ENCODE data around the gene C12orf60. TPM values are rescaled to one million over a fixed set of nuclear protein-coding genes. Genes with fewer than 3 reads are reported as not detected.

Gene C12orf60
- total RNA-seq, 2 donors from 2014 or later, result 0.27 TPM; not detected in 1

DNA sequence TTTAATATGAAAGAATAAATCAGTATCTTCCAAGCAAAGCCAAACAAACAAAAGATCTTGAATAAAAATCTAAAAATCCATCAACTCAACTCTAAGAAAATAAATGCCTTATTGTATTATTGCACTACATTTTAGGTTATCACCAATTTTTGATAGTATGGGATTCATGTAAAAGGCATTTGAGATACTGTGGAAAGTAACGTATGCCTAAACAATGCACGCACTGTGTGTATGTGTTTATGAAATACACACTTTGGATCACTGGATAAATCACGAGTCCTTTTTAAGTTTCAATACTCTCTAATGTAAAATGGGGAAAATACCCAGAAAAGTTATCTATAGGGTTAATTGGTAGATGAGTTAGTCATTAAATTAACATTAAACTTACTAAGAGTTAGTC, 17.9 kb upstream of the C12orf60 start:
- no peak for ATAC-seq
- H3K27ac Mint-ChIP-seq, result no peak overlapping the region
- peaks cover 6% of the 10 kb centered on the region for H3K36me3 Mint-ChIP-seq (ENCODE audit: low read depth)
- no peaks in the 10 kb centered on the region for H3K9me3 ChIP-seq (ENCODE audit: control insufficient read depth, low read length, poor library complexity, severe bottlenecking)
- H3K4me1 Mint-ChIP-seq, result peaks cover 1% of the 10 kb centered on the region
- no peaks in the 10 kb centered on the region for H3K27me3 Mint-ChIP-seq
- no peak for DNase-seq
- no peak overlapping the region for H3K4me3 Mint-ChIP-seq

DNA sequence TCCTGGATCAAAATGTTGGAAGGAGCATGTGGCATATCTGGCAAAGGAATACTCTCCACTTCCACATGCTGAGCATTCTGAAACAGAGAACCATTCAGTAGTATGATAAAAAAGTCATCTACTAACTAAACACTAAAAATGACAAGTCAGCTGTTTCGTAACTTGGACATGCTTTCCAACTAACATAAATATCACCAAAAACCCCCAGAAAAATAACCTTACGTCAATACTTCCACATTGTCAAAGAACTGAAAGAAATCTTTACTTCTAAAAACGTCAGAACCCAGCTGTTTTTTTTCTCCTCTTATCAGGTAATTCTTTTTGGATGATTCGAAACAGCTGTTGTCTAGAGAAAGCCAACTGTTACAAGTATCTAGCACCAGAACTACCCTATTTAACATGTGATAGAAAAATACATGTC, 8.4 kb upstream of the C12orf60 start:
- H3K36me3 Mint-ChIP-seq (ENCODE audit: low read depth), result peaks cover 17% of the 10 kb centered on the region
- H3K4me3 Mint-ChIP-seq, result no peak overlapping the region
- H3K27me3 Mint-ChIP-seq, result no peaks in the 10 kb centered on the region
- H3K4me1 Mint-ChIP-seq, result peaks cover 14% of the 10 kb centered on the region
- H3K9me3 ChIP-seq (ENCODE audit: control insufficient read depth, low read length, poor library complexity, severe bottlenecking), result no peaks in the 10 kb centered on the region
- ATAC-seq (no peak), DNase-seq (no peak)
- H3K27ac Mint-ChIP-seq, result peak overlapping the region; percentile 11

GRCh38 chr12:14802247-14802646, 1.2 kb upstream of the C12orf60 start:
- Mint-ChIP-seq H3K4me3 (no peak overlapping the region), H3K36me3 (ENCODE audit: low read depth) (peaks cover 3% of the 10 kb centered on the region)

DNA sequence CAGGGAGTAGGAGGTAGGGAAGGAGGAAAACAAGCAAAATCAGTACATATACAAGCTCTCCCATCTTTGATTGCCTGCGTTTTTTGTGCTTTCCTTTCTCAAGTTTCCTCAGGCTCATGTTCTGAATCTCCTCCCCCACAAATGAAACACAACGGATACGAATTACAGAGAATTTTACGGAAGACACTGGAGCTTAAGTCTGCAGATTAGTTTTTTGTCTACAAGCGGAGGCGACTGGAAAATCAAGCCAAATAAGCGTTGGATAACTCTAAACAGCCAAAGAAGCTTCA, 804 bp upstream of the C12orf60 start:
- Mint-ChIP-seq H3K4me1 (peaks cover 18% of the 10 kb centered on the region), H3K4me3 (no peak overlapping the region), H3K27me3 (no peaks in the 10 kb centered on the region), H3K27ac (no peak overlapping the region), H3K36me3 (ENCODE audit: low read depth) (peaks cover 3% of the 10 kb centered on the region)
- no peaks in the 10 kb centered on the region for H3K9me3 ChIP-seq (ENCODE audit: control insufficient read depth, low read length, poor library complexity, severe bottlenecking)
- DNase-seq (no peak), ATAC-seq (no peak)

More at GRCh38 chr12:14802247-14802646, 1.2 kb upstream of the C12orf60 start:
- DNase-seq (no peak), ATAC-seq (no peak)
- Mint-ChIP-seq H3K27me3 (no peaks in the 10 kb centered on the region), H3K4me1 (peaks cover 21% of the 10 kb centered on the region), H3K27ac (no peak overlapping the region)
- no peaks in the 10 kb centered on the region for H3K9me3 ChIP-seq (ENCODE audit: control insufficient read depth, low read length, poor library complexity, severe bottlenecking)

GRCh38 chr12:14803830-14804160, 325 bp downstream of the C12orf60 start:
- no peaks in the 10 kb centered on the region for H3K27me3 Mint-ChIP-seq
- ATAC-seq, result peak; percentile 15

DNA sequence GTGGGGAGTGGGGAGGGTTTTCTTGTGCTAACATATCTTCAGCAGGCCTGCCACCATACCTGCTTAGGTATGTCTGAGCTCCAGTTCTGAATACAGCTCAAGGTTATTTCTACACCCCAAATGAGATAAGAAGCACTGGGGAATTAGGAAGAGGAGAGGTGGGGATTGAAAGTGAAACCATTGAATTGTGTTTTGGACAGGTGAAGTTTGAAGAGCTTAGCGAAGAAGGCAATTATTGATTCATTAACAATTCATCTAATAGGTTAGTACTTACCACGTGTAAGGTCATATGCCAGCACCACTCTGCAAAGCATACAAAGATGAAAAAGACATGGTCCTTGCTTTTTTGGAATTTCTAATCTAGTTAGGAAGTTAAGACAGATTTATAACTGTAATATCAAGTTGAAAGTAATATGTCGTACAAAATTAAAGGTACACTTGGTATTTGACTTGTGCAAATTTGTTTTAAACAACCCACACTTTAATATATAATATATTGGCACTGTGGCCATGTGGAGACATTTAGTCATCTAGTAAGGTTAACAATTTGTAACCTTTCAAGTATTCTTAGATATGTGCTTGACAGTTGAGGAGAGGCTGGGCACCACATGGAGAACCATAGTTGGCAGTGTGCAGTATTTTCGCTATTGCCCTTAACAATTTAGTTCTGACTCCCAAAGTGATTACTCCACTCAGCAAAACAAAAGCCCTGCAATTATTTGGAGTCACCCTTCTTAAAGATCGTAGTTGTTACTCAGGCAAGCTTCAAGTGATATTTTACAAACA, 6.9 kb downstream of the C12orf60 start:
- H3K9me3 ChIP-seq (ENCODE audit: control insufficient read depth, low read length, poor library complexity, severe bottlenecking), result no peaks in the 10 kb centered on the region
- ATAC-seq (no peak), DNase-seq (no peak)
- Mint-ChIP-seq H3K27me3 (peaks cover 5% of the 10 kb centered on the region), H3K4me3 (no peak overlapping the region), H3K27ac (no peak overlapping the region), H3K36me3 (ENCODE audit: low read depth) (no peaks in the 10 kb centered on the region), H3K4me1 (peaks cover 6% of the 10 kb centered on the region)

More at GRCh38 chr12:14803830-14804160, 325 bp downstream of the C12orf60 start:
- H3K27ac Mint-ChIP-seq, result no peak overlapping the region
- peaks cover 18% of the 10 kb centered on the region for H3K4me1 Mint-ChIP-seq
- no peak for DNase-seq
- H3K36me3 Mint-ChIP-seq (ENCODE audit: low read depth), result peaks cover 3% of the 10 kb centered on the region
- no peaks in the 10 kb centered on the region for H3K9me3 ChIP-seq (ENCODE audit: control insufficient read depth, low read length, poor library complexity, severe bottlenecking)
- no peak overlapping the region for H3K4me3 Mint-ChIP-seq

- ATAC-seq, result no peak
- no peak overlapping the region for H3K27ac Mint-ChIP-seq
- no peak for DNase-seq
- H3K4me1 Mint-ChIP-seq, result peaks cover 6% of the 10 kb centered on the region
- H3K4me3 Mint-ChIP-seq, result no peak overlapping the region
- peaks cover 5% of the 10 kb centered on the region for H3K27me3 Mint-ChIP-seq
- H3K9me3 ChIP-seq (ENCODE audit: control insufficient read depth, low read length, poor library complexity, severe bottlenecking), result no peaks in the 10 kb centered on the region
- H3K36me3 Mint-ChIP-seq (ENCODE audit: low read depth), result no peaks in the 10 kb centered on the region
These were observed 7.5 kb downstream of the C12orf60 start for GRCh38 chr12:14810953-14811483.

DNA sequence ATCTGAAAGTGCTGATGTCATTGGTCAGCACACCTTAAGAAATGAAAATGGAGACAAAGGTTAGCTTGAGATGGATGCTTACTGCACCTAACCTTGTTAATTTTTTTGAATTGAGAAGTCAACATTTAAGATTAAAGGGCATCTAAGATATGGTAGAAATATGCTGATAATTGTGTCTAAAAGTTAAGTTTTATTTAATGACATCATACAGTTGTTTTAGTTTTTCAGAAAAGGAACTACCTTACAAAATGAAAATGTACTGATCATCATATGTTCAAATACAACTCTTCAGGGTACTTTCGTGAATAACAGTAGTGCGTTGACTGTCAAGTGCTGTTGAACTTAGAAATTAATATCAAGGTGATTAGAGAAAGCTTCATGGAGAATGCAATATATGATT, 8.0 kb downstream of the C12orf60 start:
- Mint-ChIP-seq H3K27me3 (peaks cover 5% of the 10 kb centered on the region), H3K36me3 (ENCODE audit: low read depth) (no peaks in the 10 kb centered on the region), H3K4me1 (peaks cover 6% of the 10 kb centered on the region), H3K4me3 (no peak overlapping the region), H3K27ac (no peak overlapping the region)
- DNase-seq, result no peak
- no peak for ATAC-seq
- no peaks in the 10 kb centered on the region for H3K9me3 ChIP-seq (ENCODE audit: control insufficient read depth, low read length, poor library complexity, severe bottlenecking)

- ATAC-seq (no peak), DNase-seq (no peak)
- Mint-ChIP-seq H3K27ac (no peak within 1 kb of the TSS), H3K4me1 (peaks cover 8% of the 10 kb centered on the region), H3K4me3 (no peak within 1 kb of the TSS), H3K27me3 (peaks cover 5% of the 10 kb centered on the region), H3K36me3 (ENCODE audit: low read depth) (no peaks in the 10 kb centered on the region)
- no peaks in the 10 kb centered on the region for H3K9me3 ChIP-seq (ENCODE audit: control insufficient read depth, low read length, poor library complexity, severe bottlenecking)
These were observed 10.5 kb downstream of the C12orf60 start, which contains the start of gene SMCO3 for GRCh38 chr12:14814014-14814413. Gene SMCO3, minus strand, starts transcription at chr12:14814182. Its CDS starts 7,502 bp downstream, at chr12:14806680.

GRCh38 chr12:14824012-14824634, 20.7 kb downstream of the C12orf60 start:
- H3K36me3 Mint-ChIP-seq (ENCODE audit: low read depth), result no peaks in the 10 kb centered on the region
- DNase-seq (no peak), ATAC-seq (no peak)
- peaks cover 4% of the 10 kb centered on the region for H3K27me3 Mint-ChIP-seq
- no peak overlapping the region for H3K4me3 Mint-ChIP-seq
- H3K27ac Mint-ChIP-seq, result no peak overlapping the region
- H3K4me1 Mint-ChIP-seq, result no peaks in the 10 kb centered on the region
- no peaks in the 10 kb centered on the region for H3K9me3 ChIP-seq (ENCODE audit: control insufficient read depth, low read length, poor library complexity, severe bottlenecking)

GRCh38 chr12:14825256-14825655, 21.8 kb downstream of the C12orf60 start:
- Mint-ChIP-seq H3K4me1 (no peaks in the 10 kb centered on the region), H3K36me3 (ENCODE audit: low read depth) (no peaks in the 10 kb centered on the region), H3K27me3 (peaks cover 4% of the 10 kb centered on the region), H3K27ac (no peak overlapping the region), H3K4me3 (no peak overlapping the region)
- ATAC-seq (no peak), DNase-seq (no peak)
- H3K9me3 ChIP-seq (ENCODE audit: control insufficient read depth, low read length, poor library complexity, severe bottlenecking), result no peaks in the 10 kb centered on the region

- H3K9me3 ChIP-seq (ENCODE audit: control insufficient read depth, low read length, poor library complexity, severe bottlenecking), result no peaks in the 10 kb centered on the region
- ATAC-seq, result no peak
- DNase-seq, result no peak
- Mint-ChIP-seq H3K4me1 (no peaks in the 10 kb centered on the region), H3K4me3 (no peak overlapping the region), H3K27me3 (peaks cover 1% of the 10 kb centered on the region), H3K36me3 (ENCODE audit: low read depth) (no peaks in the 10 kb centered on the region), H3K27ac (no peak overlapping the region)
These were observed 23.0 kb downstream of the C12orf60 start for GRCh38 chr12:14826491-14826890.

DNA sequence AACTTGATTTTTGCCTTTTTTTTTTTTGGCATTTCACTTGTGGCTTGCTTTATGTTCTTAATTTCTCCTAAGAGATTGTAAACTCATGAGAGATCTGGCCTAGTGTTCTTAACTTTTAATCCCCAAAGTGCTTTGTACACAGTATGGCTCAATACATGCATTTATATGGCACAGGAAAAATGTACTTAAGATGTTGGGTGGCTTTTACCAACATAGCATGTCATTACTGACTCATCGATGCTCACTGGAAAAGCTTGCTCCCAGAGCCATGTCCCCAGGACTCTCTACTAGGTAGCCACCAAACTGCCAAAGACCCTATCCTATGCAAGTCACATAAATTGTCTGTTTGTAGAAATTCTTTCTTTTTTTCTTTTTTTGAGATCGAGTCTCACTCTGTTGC, 23.6 kb downstream of the C12orf60 start:
- H3K27me3 Mint-ChIP-seq, result peaks cover 1% of the 10 kb centered on the region
- no peak for DNase-seq
- no peak overlapping the region for H3K27ac Mint-ChIP-seq

GRCh38 chr12:14828892-14829291, 25.4 kb downstream of the C12orf60 start:
- Mint-ChIP-seq H3K4me1 (no peaks in the 10 kb centered on the region), H3K27me3 (peaks cover 14% of the 10 kb centered on the region), H3K27ac (no peak overlapping the region), H3K36me3 (ENCODE audit: low read depth) (peaks cover 5% of the 10 kb centered on the region), H3K4me3 (no peak overlapping the region)
- no peak for DNase-seq
- ATAC-seq, result peak; percentile 42
- no peaks in the 10 kb centered on the region for H3K9me3 ChIP-seq (ENCODE audit: control insufficient read depth, low read length, poor library complexity, severe bottlenecking)

More for the DNA sequence above, 23.6 kb downstream of the C12orf60 start:
- H3K4me1 Mint-ChIP-seq, result no peaks in the 10 kb centered on the region
- ATAC-seq, result no peak
- H3K9me3 ChIP-seq (ENCODE audit: control insufficient read depth, low read length, poor library complexity, severe bottlenecking), result no peaks in the 10 kb centered on the region
- no peak overlapping the region for H3K4me3 Mint-ChIP-seq
- H3K36me3 Mint-ChIP-seq (ENCODE audit: low read depth), result peaks cover under 1% of the 10 kb centered on the region
